ENCODE results near the gene CCDC27.

- TF ChIP-seq CTCF (IDR thresholded peaks at IDR 0.05): no peak
- no peak for TF ChIP-seq POLR2A (IDR thresholded peaks at IDR 0.05)
These were observed 33.5 kb upstream of the CCDC27 start for GRCh38 chr1:3718764-3719163.

Data from Peyer's patch (tissue), 4 donors.